Activated naive CD8-positive, alpha-beta T cell treated with anti-CD3 and anti-CD28 coated beads, Interleukin-2, amount 50 U/mL, for 24 hours (primary cell): ENCODE measurements around the gene TRIM56.
A peak's percentile ranks its signal among the peaks of the same experiment; 100 is the strongest.
"Not testable (repeated sequence)": the region's sequence is repeated elsewhere in the genome, so short reads cannot be mapped to it uniquely, and the experiment has no call there.

Source experiments
- ATAC-seq: fragments of 150-1000 bp; cut with Tn5 transposase; one replicate; pipeline ENCODE4 v1.10.0; 2021
- DNase-seq: peaks from one replicate; pipeline ENCODE4 v3.0.0; 2021
- H3K27ac Mint-ChIP-seq: one replicate; pipeline ENCODE4 v1.8.0; 2021; ENCODE audit warnings: mild to moderate bottlenecking, mixed read lengths
- H3K27me3 Mint-ChIP-seq: one replicate; pipeline ENCODE4 v1.8.0; 2021; ENCODE audit warnings: mixed read lengths
- H3K36me3 Mint-ChIP-seq: one replicate; pipeline ENCODE4 v1.8.0; 2021; ENCODE audit warnings: low read depth, mixed read lengths
- H3K4me1 Mint-ChIP-seq: one replicate; pipeline ENCODE4 v1.8.0; 2021; ENCODE audit warnings: mixed read lengths
- H3K4me3 Mint-ChIP-seq: one replicate; pipeline ENCODE4 v1.8.0; 2021; ENCODE audit warnings: mild to moderate bottlenecking, moderate library complexity, mixed read lengths
- H3K9me3 Mint-ChIP-seq: one replicate; pipeline ENCODE4 v1.8.0; 2021; ENCODE audit warnings: mixed read lengths

The TRIM56 gene

GRCh38 chr7:101126651-101127459, 41.6 kb downstream of the TRIM56 start, which contains the start of gene SERPINE1:
Gene SERPINE1 (plus strand): TSS chr7:101127104. CDS start chr7:101128394, 1,290 bp downstream.
- ATAC-seq (peak; percentile 67), DNase-seq (peak; percentile 53)
- Mint-ChIP-seq H3K4me3 (peak within 1 kb of the TSS; percentile 49), H3K36me3 (no peaks in the 10 kb centered on the region), H3K9me3 (no peaks in the 10 kb centered on the region), H3K4me1 (peaks cover 43% of the 10 kb centered on the region), H3K27ac (no peak within 1 kb of the TSS), H3K27me3 (peaks cover 58% of the 10 kb centered on the region)

- peaks cover 61% of the 10 kb centered on the region for H3K27me3 Mint-ChIP-seq
- H3K36me3 Mint-ChIP-seq: no peaks in the 10 kb centered on the region
- no peak overlapping the region for H3K4me3 Mint-ChIP-seq
- ATAC-seq: no peak
- no peak overlapping the region for H3K27ac Mint-ChIP-seq
- H3K9me3 Mint-ChIP-seq: no peaks in the 10 kb centered on the region
- no peak for DNase-seq
- peaks cover 36% of the 10 kb centered on the region for H3K4me1 Mint-ChIP-seq
Measured at GRCh38 chr7:101127460-101128039, 42.3 kb downstream of the TRIM56 start.

- H3K27ac Mint-ChIP-seq: no peak overlapping the region
- peaks cover 35% of the 10 kb centered on the region for H3K4me1 Mint-ChIP-seq
- DNase-seq (no peak), ATAC-seq (no peak)
- H3K4me3 Mint-ChIP-seq: no peak overlapping the region
- H3K27me3 Mint-ChIP-seq: peaks cover 55% of the 10 kb centered on the region
- H3K36me3 Mint-ChIP-seq: no peaks in the 10 kb centered on the region
- no peaks in the 10 kb centered on the region for H3K9me3 Mint-ChIP-seq
Measured at GRCh38 chr7:101128040-101128834, 43.0 kb downstream of the TRIM56 start.

- no peak for DNase-seq
- H3K27ac Mint-ChIP-seq: no peak overlapping the region
- H3K36me3 Mint-ChIP-seq: no peaks in the 10 kb centered on the region
- no peak for ATAC-seq
- no peak overlapping the region for H3K4me3 Mint-ChIP-seq
- H3K9me3 Mint-ChIP-seq: no peaks in the 10 kb centered on the region
- peaks cover 40% of the 10 kb centered on the region for H3K4me1 Mint-ChIP-seq
- peaks cover 54% of the 10 kb centered on the region for H3K27me3 Mint-ChIP-seq
Measured at GRCh38 chr7:101129603-101130117, 44.4 kb downstream of the TRIM56 start.

GRCh38 chr7:101132626-101133600, 47.6 kb downstream of the TRIM56 start:
- not testable (repeated sequence) for H3K27ac Mint-ChIP-seq, ATAC-seq, DNase-seq, H3K4me3 Mint-ChIP-seq, H3K9me3 Mint-ChIP-seq, H3K36me3 Mint-ChIP-seq
- Mint-ChIP-seq H3K27me3 (peaks cover 35% of the 10 kb centered on the region), H3K4me1 (peaks cover 39% of the 10 kb centered on the region)

GRCh38 chr7:101133621-101134398, 48.5 kb downstream of the TRIM56 start:
- DNase-seq (no peak), ATAC-seq (no peak)
- no peak overlapping the region for H3K4me3 Mint-ChIP-seq
- no peaks in the 10 kb centered on the region for H3K9me3 Mint-ChIP-seq
- H3K4me1 Mint-ChIP-seq: peaks cover 42% of the 10 kb centered on the region
- H3K27ac Mint-ChIP-seq: no peak overlapping the region
- H3K27me3 Mint-ChIP-seq: peaks cover 31% of the 10 kb centered on the region
- H3K36me3 Mint-ChIP-seq: no peaks in the 10 kb centered on the region

- Mint-ChIP-seq H3K9me3 (no peaks in the 10 kb centered on the region), H3K4me3 (no peak overlapping the region), H3K4me1 (peaks cover 48% of the 10 kb centered on the region), H3K27ac (no peak overlapping the region), H3K36me3 (no peaks in the 10 kb centered on the region), H3K27me3 (peaks cover 31% of the 10 kb centered on the region)
- DNase-seq (no peak), ATAC-seq (no peak)
Measured at GRCh38 chr7:101134399-101134980, 49.2 kb downstream of the TRIM56 start.

- Mint-ChIP-seq H3K9me3 (no peaks in the 10 kb centered on the region), H3K4me1 (peaks cover 65% of the 10 kb centered on the region), H3K27me3 (peaks cover 11% of the 10 kb centered on the region), H3K27ac (peak overlapping the region; percentile 82), H3K36me3 (no peaks in the 10 kb centered on the region), H3K4me3 (peak overlapping the region; percentile 30)
- ATAC-seq (no peak), DNase-seq (no peak)
Measured at GRCh38 chr7:101137651-101138212, 52.5 kb downstream of the TRIM56 start.

- peak overlapping the region; percentile 82 for H3K27ac Mint-ChIP-seq
- H3K36me3 Mint-ChIP-seq: no peaks in the 10 kb centered on the region
- H3K4me1 Mint-ChIP-seq: peaks cover 65% of the 10 kb centered on the region
- H3K9me3 Mint-ChIP-seq: no peaks in the 10 kb centered on the region
- peak; percentile 89 for ATAC-seq
- H3K4me3 Mint-ChIP-seq: peak overlapping the region; percentile 50
- H3K27me3 Mint-ChIP-seq: peaks cover 16% of the 10 kb centered on the region
- DNase-seq: peak; percentile 86
Measured at GRCh38 chr7:101138213-101138870, 53.1 kb downstream of the TRIM56 start.

- ATAC-seq: no peak
- H3K27me3 Mint-ChIP-seq: peaks cover 20% of the 10 kb centered on the region
- no peak for DNase-seq
- H3K4me3 Mint-ChIP-seq: no peak overlapping the region
- H3K4me1 Mint-ChIP-seq: peaks cover 53% of the 10 kb centered on the region
- no peaks in the 10 kb centered on the region for H3K9me3 Mint-ChIP-seq
- H3K27ac Mint-ChIP-seq: no peak overlapping the region
- H3K36me3 Mint-ChIP-seq: no peaks in the 10 kb centered on the region
Measured at GRCh38 chr7:101140339-101140699, 55.0 kb downstream of the TRIM56 start.

- peaks cover 51% of the 10 kb centered on the region for H3K4me1 Mint-ChIP-seq
- H3K36me3 Mint-ChIP-seq: no peaks in the 10 kb centered on the region
- H3K27me3 Mint-ChIP-seq: peaks cover 23% of the 10 kb centered on the region
- H3K9me3 Mint-ChIP-seq: no peaks in the 10 kb centered on the region
- no peak for ATAC-seq
- no peak overlapping the region for H3K4me3 Mint-ChIP-seq
- DNase-seq: no peak
- no peak overlapping the region for H3K27ac Mint-ChIP-seq
Measured at GRCh38 chr7:101140746-101141382, 55.6 kb downstream of the TRIM56 start.
